Progenitor cell of endocrine pancreas (in vitro differentiated cells): ENCODE data around the gene RAB15. TPM values are rescaled to one million over a fixed set of nuclear protein-coding genes. Genes with fewer than 3 reads are reported as not detected.
A peak's percentile ranks its signal among the peaks of the same experiment; 100 is the strongest.

Source experiments
- DNase-seq: peaks from one replicate; pipeline ENCODE4 v3.0.0; 2021; ENCODE audit warnings: low spot score; ENCODE audit not compliant: unreplicated experiment
- H3K27ac Mint-ChIP-seq: 2 replicates; pipeline ENCODE4 v1.8.0; 2021; ENCODE audit warnings: mild to moderate bottlenecking, moderate library complexity, mixed read lengths
- H3K27me3 Mint-ChIP-seq: 2 replicates; pipeline ENCODE4 v1.8.0; 2021; ENCODE audit warnings: mixed read lengths
- H3K36me3 Mint-ChIP-seq: 2 replicates; pipeline ENCODE4 v1.8.0; 2022; ENCODE audit warnings: mixed read lengths; ENCODE audit not compliant: insufficient read depth
- H3K4me1 Mint-ChIP-seq: 2 replicates; pipeline ENCODE4 v1.8.0; 2021; ENCODE audit warnings: low read depth, mixed read lengths
- H3K4me3 Mint-ChIP-seq: 2 replicates; pipeline ENCODE4 v1.8.0; 2021; ENCODE audit warnings: low read depth, mild to moderate bottlenecking, moderate library complexity, mixed read lengths
- H3K9me3 Mint-ChIP-seq: 2 replicates; pipeline ENCODE4 v1.8.0; 2021; ENCODE audit warnings: low read depth, mixed read lengths
- total RNA-seq: library from RNA; stranded (reverse); gene quantifications from 2 replicates; pipeline ENCODE4 v1.2.1, GENCODE V29; 2021
- TF ChIP-seq, protein P1 (sequence below): fragments of 200-600 bp; sonication (generic); IDR thresholded peaks from one replicate; pipeline ENCODE4 v1.5.0; 2021; ENCODE audit warnings: antibody characterized with exemption, mild to moderate bottlenecking; ENCODE audit not compliant: unreplicated experiment

Gene RAB15
- total RNA-seq, 1 donor from 2014 or later, result 27.6 TPM

DNA sequence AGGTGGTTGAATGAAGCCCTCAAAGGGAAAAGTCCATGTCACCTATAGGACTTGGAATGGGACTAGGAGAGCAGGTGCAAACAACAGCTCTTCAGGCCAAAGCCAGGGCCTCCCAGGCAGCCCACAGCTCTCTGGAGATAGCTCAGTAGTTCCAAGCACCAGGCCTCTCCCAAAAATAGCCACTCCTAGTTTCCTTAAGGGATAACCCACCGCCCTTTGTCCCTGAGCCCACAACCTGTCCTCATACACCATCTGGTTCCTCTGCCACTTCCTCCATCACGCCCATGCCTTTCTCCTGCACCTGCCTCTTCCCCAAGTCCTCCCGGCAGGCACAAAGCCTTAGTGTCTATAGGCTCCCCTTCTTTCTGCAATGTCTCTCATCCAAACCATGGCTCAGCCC lies 2.1 kb downstream of the RAB15 start:
- Mint-ChIP-seq H3K27me3 (peaks cover 21% of the 10 kb centered on the region), H3K36me3 (peaks cover 1% of the 10 kb centered on the region), H3K9me3 (no peaks in the 10 kb centered on the region), H3K4me3 (peak overlapping the region; percentile 75), H3K27ac (no peak overlapping the region), H3K4me1 (peaks cover 14% of the 10 kb centered on the region)
- DNase-seq, result no peak
- TF ChIP-seq, protein P1, sequence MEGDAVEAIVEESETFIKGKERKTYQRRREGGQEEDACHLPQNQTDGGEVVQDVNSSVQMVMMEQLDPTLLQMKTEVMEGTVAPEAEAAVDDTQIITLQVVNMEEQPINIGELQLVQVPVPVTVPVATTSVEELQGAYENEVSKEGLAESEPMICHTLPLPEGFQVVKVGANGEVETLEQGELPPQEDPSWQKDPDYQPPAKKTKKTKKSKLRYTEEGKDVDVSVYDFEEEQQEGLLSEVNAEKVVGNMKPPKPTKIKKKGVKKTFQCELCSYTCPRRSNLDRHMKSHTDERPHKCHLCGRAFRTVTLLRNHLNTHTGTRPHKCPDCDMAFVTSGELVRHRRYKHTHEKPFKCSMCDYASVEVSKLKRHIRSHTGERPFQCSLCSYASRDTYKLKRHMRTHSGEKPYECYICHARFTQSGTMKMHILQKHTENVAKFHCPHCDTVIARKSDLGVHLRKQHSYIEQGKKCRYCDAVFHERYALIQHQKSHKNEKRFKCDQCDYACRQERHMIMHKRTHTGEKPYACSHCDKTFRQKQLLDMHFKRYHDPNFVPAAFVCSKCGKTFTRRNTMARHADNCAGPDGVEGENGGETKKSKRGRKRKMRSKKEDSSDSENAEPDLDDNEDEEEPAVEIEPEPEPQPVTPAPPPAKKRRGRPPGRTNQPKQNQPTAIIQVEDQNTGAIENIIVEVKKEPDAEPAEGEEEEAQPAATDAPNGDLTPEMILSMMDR, result no peak

DNA sequence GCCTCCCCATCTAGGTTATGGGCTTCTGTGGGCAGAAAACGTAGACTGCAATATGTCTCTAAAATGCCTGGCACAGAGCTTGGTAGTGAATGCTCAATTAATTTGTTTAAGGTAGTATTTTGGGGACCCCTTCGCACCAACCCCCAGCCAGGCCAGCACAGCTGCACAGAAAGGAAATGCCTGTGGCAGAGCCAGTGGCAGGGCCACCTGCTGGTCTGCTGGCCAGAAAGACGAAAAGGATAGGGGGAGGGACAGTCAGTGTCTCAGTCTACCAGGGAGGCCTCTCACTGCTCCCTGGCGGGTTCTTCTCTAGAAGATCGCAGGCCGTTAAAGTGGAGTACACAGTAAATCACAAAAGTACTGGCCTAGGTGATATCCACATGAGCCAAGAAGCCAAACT lies 3.5 kb downstream of the RAB15 start:
- peaks cover 4% of the 10 kb centered on the region for H3K36me3 Mint-ChIP-seq
- H3K9me3 Mint-ChIP-seq, result no peaks in the 10 kb centered on the region
- peaks cover 13% of the 10 kb centered on the region for H3K4me1 Mint-ChIP-seq
- H3K27ac Mint-ChIP-seq, result no peak overlapping the region
- DNase-seq, result no peak
- peaks cover 18% of the 10 kb centered on the region for H3K27me3 Mint-ChIP-seq
- TF ChIP-seq, protein P1, result no peak
- H3K4me3 Mint-ChIP-seq, result no peak overlapping the region

DNA sequence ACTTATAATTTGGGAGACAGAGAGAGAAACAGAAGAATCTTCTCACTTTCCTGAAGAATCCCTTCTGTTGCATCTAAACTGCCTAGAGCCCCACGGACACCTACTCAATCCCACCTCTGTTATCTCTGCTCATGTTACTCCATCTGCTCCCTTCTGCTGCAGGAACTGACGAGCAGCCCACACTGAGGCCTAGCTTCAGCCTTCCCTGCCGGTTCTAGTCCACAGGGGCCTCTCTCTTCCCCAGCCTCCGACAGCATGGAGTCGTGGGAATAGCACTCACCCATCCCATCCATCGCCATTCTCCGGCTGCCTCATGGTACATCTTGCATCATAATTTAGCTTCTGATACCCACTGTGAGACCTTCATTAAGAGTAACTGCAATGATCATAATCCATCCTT lies 4.0 kb downstream of the RAB15 start:
- no peak for DNase-seq
- H3K27me3 Mint-ChIP-seq, result peaks cover 18% of the 10 kb centered on the region
- H3K4me3 Mint-ChIP-seq, result no peak overlapping the region
- peaks cover 13% of the 10 kb centered on the region for H3K4me1 Mint-ChIP-seq
- peaks cover 4% of the 10 kb centered on the region for H3K36me3 Mint-ChIP-seq
- no peak overlapping the region for H3K27ac Mint-ChIP-seq
- no peaks in the 10 kb centered on the region for H3K9me3 Mint-ChIP-seq
- TF ChIP-seq, protein P1, result no peak

DNA sequence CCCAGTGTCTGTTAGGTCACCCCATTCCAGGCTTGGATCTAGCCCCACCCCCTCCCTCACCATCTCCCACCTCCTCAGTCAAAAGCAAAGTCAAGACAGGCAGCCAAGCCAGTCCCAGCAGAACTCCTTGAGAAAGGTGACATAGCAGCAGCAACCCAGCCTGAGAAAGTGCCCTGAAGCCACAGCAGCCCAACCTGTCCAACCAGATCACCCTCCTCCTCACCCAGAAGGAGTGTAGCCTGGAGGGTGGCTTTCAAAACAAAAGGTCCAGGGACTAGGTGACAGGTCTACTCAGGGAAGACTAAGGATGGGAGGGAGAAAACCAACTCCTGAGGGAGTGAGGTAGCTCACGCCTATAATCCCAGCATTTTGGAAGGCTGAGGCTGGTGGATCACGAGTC lies 5.2 kb downstream of the RAB15 start:
- DNase-seq, result no peak
- peaks cover 13% of the 10 kb centered on the region for H3K4me1 Mint-ChIP-seq
- H3K27ac Mint-ChIP-seq, result peak overlapping the region; percentile 73
- no peaks in the 10 kb centered on the region for H3K9me3 Mint-ChIP-seq
- TF ChIP-seq, protein P1, result no peak
- H3K4me3 Mint-ChIP-seq, result no peak overlapping the region
- peaks cover 18% of the 10 kb centered on the region for H3K27me3 Mint-ChIP-seq
- peaks cover 4% of the 10 kb centered on the region for H3K36me3 Mint-ChIP-seq

DNA sequence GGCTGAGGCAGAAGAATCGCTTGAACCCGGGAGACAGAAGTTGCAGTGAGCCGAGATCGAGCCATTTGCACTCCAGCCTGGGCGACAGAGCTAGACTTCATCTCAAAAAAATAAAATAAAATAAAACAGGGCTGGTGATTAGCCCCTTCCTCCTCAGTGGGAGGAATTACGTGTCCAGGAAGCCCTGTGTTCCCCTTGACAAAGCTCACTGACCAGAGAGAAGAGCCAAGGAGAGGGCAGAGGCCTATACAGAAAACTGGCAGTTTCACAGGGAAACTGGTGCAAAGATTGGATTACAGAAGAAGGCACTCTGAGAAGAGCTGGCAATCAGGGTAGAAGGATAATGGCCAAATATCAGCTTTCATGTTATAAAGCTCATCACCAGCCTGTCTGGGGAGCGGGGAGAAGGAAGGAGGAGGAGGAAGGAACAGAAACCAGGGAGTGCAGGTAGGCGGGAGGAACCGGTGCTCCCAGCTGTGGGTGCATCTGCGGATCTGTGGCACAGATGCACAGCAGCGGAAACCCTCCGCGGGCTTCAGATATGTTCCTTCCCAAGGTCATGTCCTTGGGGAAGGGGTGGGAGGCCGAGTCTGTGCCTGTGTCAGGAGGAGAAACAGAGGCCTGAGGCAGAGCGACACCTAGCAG lies 6.7 kb downstream of the RAB15 start:
- TF ChIP-seq, protein P1, result no peak
- H3K27me3 Mint-ChIP-seq, result peaks cover 9% of the 10 kb centered on the region
- no peak overlapping the region for H3K27ac Mint-ChIP-seq
- peaks cover 8% of the 10 kb centered on the region for H3K4me1 Mint-ChIP-seq
- H3K9me3 Mint-ChIP-seq, result no peaks in the 10 kb centered on the region
- H3K4me3 Mint-ChIP-seq, result no peak overlapping the region
- H3K36me3 Mint-ChIP-seq, result peaks cover 4% of the 10 kb centered on the region
- no peak for DNase-seq
